GM19240 (cell line): Measurements from ENCODE around the gene CNOT2.

ENCODE experiments used
- DNase-seq: peaks from one replicate; pipeline ENCODE4 v3.0.0; 2011; ENCODE audit warnings: low spot score; ENCODE audit not compliant: insufficient read length

The CNOT2 gene

GRCh38 chr12:70242695-70243509 is at the start of gene CNOT2:
CNOT2 (plus strand) TSS chr12:70243433; CDS start chr12:70278227, 34,794 bp downstream.
- DNase-seq = peak; percentile 19

- no peak for DNase-seq
Measured at GRCh38 chr12:70194076-70194475, 49.2 kb upstream of the CNOT2 start.

GRCh38 chr12:70196811-70197281 is 46.4 kb upstream of the CNOT2 start:
- DNase-seq = no peak

- no peak for DNase-seq
Measured at GRCh38 chr12:70197345-70197744, 45.9 kb upstream of the CNOT2 start.

GRCh38 chr12:70213707-70214106 is 29.5 kb upstream of the CNOT2 start:
- no peak for DNase-seq

- no peak for DNase-seq
Measured at GRCh38 chr12:70214972-70215617, 28.1 kb upstream of the CNOT2 start.

GRCh38 chr12:70217416-70217815 is 25.8 kb upstream of the CNOT2 start:
- no peak for DNase-seq

- DNase-seq = no peak
Measured at GRCh38 chr12:70221626-70222025, 21.6 kb upstream of the CNOT2 start.

GRCh38 chr12:70227911-70228310 is 15.3 kb upstream of the CNOT2 start:
- DNase-seq = no peak

- DNase-seq = no peak
Measured at GRCh38 chr12:70230934-70231606, 12.2 kb upstream of the CNOT2 start.

GRCh38 chr12:70236990-70237389 is 6.2 kb upstream of the CNOT2 start:
- no peak for DNase-seq

GRCh38 chr12:70240673-70241072 is 2.6 kb upstream of the CNOT2 start:
- no peak for DNase-seq

GRCh38 chr12:70241845-70242244 is 1.4 kb upstream of the CNOT2 start:
- DNase-seq = no peak

- peak; percentile 11 for DNase-seq
Measured at GRCh38 chr12:70243510-70244371, 508 bp downstream of the CNOT2 start.

- no peak for DNase-seq
Measured at GRCh38 chr12:70244409-70244808, 1.2 kb downstream of the CNOT2 start.

GRCh38 chr12:70245458-70245857 is 2.2 kb downstream of the CNOT2 start:
- DNase-seq = no peak

- no peak for DNase-seq
Measured at GRCh38 chr12:70246580-70246979, 3.3 kb downstream of the CNOT2 start.

- no peak for DNase-seq
Measured at GRCh38 chr12:70247653-70248199, 4.5 kb downstream of the CNOT2 start.

GRCh38 chr12:70248876-70249275 is 5.6 kb downstream of the CNOT2 start:
- DNase-seq = no peak

GRCh38 chr12:70249903-70250302 is 6.7 kb downstream of the CNOT2 start:
- DNase-seq = no peak

GRCh38 chr12:70251226-70251625 is 8.0 kb downstream of the CNOT2 start:
- no peak for DNase-seq
